Keratinocyte (primary cell): ENCODE measurements around the gene DRAP1. TPM values are rescaled to one million over a fixed set of nuclear protein-coding genes. Genes with fewer than 3 reads are reported as not detected.

Source experiments
- DNase-seq: peaks from one replicate; pipeline ENCODE4 v3.0.0-alpha.2; 2011; ENCODE audit warnings: low read depth, missing footprints, low spot score
- FAIRE-seq: peaks from 2 replicates; lab custom pipeline; 2011; peaks lifted over from hg19 to GRCh38; lab: Jason Lieb, UNC
- H2AFZ ChIP-seq: 2 replicates; pipeline ENCODE4 v1.6.0; 2012; ENCODE audit warnings: low read length, control low read depth, inconsistent platforms; ENCODE audit not compliant: control insufficient read depth
- H3K27ac ChIP-seq: 2 replicates; pipeline ENCODE4 v1.5.1; 2011; ENCODE audit warnings: low read length; ENCODE audit not compliant: control insufficient read depth, insufficient read depth
- H3K27me3 ChIP-seq: 3 replicates; pipeline ENCODE4 v1.6.0; 2011; ENCODE audit warnings: low read length; ENCODE audit not compliant: control insufficient read depth, insufficient read depth; ENCODE audit errors: extremely low read depth
- H3K36me3 ChIP-seq, 2 experiments: 2 replicates in 1 of 2; 3 replicates in 1 of 2; pipeline ENCODE4 v1.5.1; 2011; ENCODE audit warnings: low read length in 2 of 2, mild to moderate bottlenecking in 1 of 2; ENCODE audit not compliant: control insufficient read depth in 2 of 2, insufficient read depth in 2 of 2; ENCODE audit errors: extremely low read depth in 1 of 2
- H3K4me1 ChIP-seq: 3 replicates; pipeline ENCODE4 v1.5.1; 2011; ENCODE audit warnings: low read length; ENCODE audit not compliant: control insufficient read depth, insufficient read depth; ENCODE audit errors: extremely low read depth
- H3K4me2 ChIP-seq: 3 replicates; pipeline ENCODE4 v1.6.0; 2011; ENCODE audit warnings: low read depth, low read length; ENCODE audit not compliant: control insufficient read depth, insufficient read depth; ENCODE audit errors: extremely low read depth
- H3K4me3 ChIP-seq, 3 experiments: fragments of 200-600 bp in 1 of 3; sonication (generic) in 1 of 3; 2 replicates in 2 of 3; 3 replicates in 1 of 3; pipeline ENCODE4 v1.5.1; 2011 to 2016; ENCODE audit warnings: low read length in 3 of 3, mild to moderate bottlenecking in 3 of 3, control low read depth in 2 of 3, inconsistent platforms in 1 of 3, low read depth in 1 of 3, mixed read lengths in 1 of 3, mixed run types in 1 of 3, moderate library complexity in 1 of 3; ENCODE audit not compliant: control insufficient read depth in 2 of 3, insufficient read depth in 2 of 3; ENCODE audit errors: extremely low read depth in 1 of 3
- H3K79me2 ChIP-seq: 2 replicates; pipeline ENCODE4 v1.6.0; 2012; ENCODE audit warnings: low read length; ENCODE audit not compliant: control insufficient read depth, insufficient read depth
- H3K9ac ChIP-seq: 3 replicates; pipeline ENCODE4 v1.6.0; 2011; ENCODE audit warnings: low read length; ENCODE audit not compliant: control insufficient read depth, insufficient read depth; ENCODE audit errors: extremely low read depth
- H3K9me1 ChIP-seq: 3 replicates; pipeline ENCODE4 v1.6.0; 2011; ENCODE audit warnings: low read length; ENCODE audit not compliant: control insufficient read depth, insufficient read depth; ENCODE audit errors: extremely low read depth
- H3K9me3 ChIP-seq: 2 replicates; pipeline ENCODE4 v1.5.1; 2012; ENCODE audit warnings: low read depth, low read length; ENCODE audit not compliant: control insufficient read depth
- H4K20me1 ChIP-seq: 3 replicates; pipeline ENCODE4 v1.6.0; 2011; ENCODE audit warnings: low read length; ENCODE audit not compliant: control insufficient read depth, insufficient read depth; ENCODE audit errors: extremely low read depth
- CTCF ChIP-seq, 3 experiments: IDR thresholded peaks in 1 of 3; conservative IDR thresholded peaks in 1 of 3; optimal IDR thresholded peaks in 1 of 3; 2 replicates in 2 of 3; 3 replicates in 1 of 3; pipeline versions ENCODE3 to v1.5.1; 2011; ENCODE audit warnings: low read length in 3 of 3, mild to moderate bottlenecking in 3 of 3, moderate library complexity in 2 of 3, control low read depth in 1 of 3, inconsistent platforms in 1 of 3; ENCODE audit not compliant: insufficient read depth in 2 of 3; ENCODE audit errors: extremely low read depth in 1 of 3
- EZH2 ChIP-seq: IDR thresholded peaks from one replicate; pipeline ENCODE4 v1.6.1; 2012; ENCODE audit warnings: inconsistent platforms, mild to moderate bottlenecking, low read length, moderate library complexity
- dilution Hi-C: fragments of 300-500 bp; cut with MboI; formaldehyde crosslinking; loops from one replicate; pipeline ENCODE4 v1.7.0; 2020; ENCODE audit warnings: low sequenced_read_pairs; ENCODE audit not compliant: extremely low pct_ligation_motif_present
- polyA plus RNA-seq, 5 experiments: library from polyadenylated mRNA; depleted of rRNA in 3 of 5; stranded (reverse) in 3 of 5; stranded (forward) in 1 of 5; unstranded in 1 of 5; fragments of >200 nt; gene quantifications; 1 replicate in 1 of 5; 2 replicates in 3 of 5; 3 replicates in 1 of 5; pipeline versions ENCODE4 v1.2.1 to v1.2.3, GENCODE V29; 2011 to 2012; ENCODE audit warnings: missing spikeins in 2 of 5, low read depth in 1 of 5, low replicate concordance in 1 of 5

Gene DRAP1
- polyA plus RNA-seq, 1 donor (not counting 4 experiments of a cell fraction or from before 2014, with no cell fraction given) = 135 TPM

- no peak overlapping the region for H2AFZ ChIP-seq
- H4K20me1 ChIP-seq = no peaks in the 10 kb centered on the region
- H3K4me3 ChIP-seq = no peak overlapping the region
- no peak overlapping the region for H3K9ac ChIP-seq
- H3K9me3 ChIP-seq = no peaks in the 10 kb centered on the region
- H3K36me3 ChIP-seq = peaks cover 6 to 23% of the 10 kb centered on the region in 2 experiments
- DNase-seq = no peak
- no peaks in the 10 kb centered on the region for H3K27me3 ChIP-seq
- TF ChIP-seq CTCF (optimal IDR thresholded peaks at IDR 0.05 in 1 of 3, IDR thresholded peaks at IDR 0.05 in 1 of 3, conservative IDR thresholded peaks at IDR 0.05 in 1 of 3; ENCODE audit: extremely low read depth in 1 of 3, insufficient read depth in 2 of 3, low read length in 3 of 3) = no peak
- TF ChIP-seq EZH2 = no peak
- dilution Hi-C loops = no loop called here
- H3K9me1 ChIP-seq = no peaks in the 10 kb centered on the region
- no peak overlapping the region for H3K27ac ChIP-seq
- H3K4me1 ChIP-seq = peaks cover 18% of the 10 kb centered on the region
- peaks cover 9% of the 10 kb centered on the region for H3K79me2 ChIP-seq
- no peak overlapping the region for H3K4me2 ChIP-seq
- FAIRE-seq = no peak
Observed at GRCh38 chr11:65925397-65925796, 6.2 kb downstream of the DRAP1 start.

- no peak overlapping the region for H3K4me3 ChIP-seq
Observed at GRCh38 chr11:65927904-65928397, 8.7 kb downstream of the DRAP1 start.

More at GRCh38 chr11:65927904-65928397, 8.7 kb downstream of the DRAP1 start:
- no peak for TF ChIP-seq CTCF (optimal IDR thresholded peaks at IDR 0.05 in 1 of 3, IDR thresholded peaks at IDR 0.05 in 1 of 3, conservative IDR thresholded peaks at IDR 0.05 in 1 of 3; ENCODE audit: extremely low read depth in 1 of 3, insufficient read depth in 2 of 3, low read length in 3 of 3)
- no peak for TF ChIP-seq EZH2
- DNase-seq = no peak
- Histone ChIP-seq H2AFZ (no peak overlapping the region), H3K9me1 (no peaks in the 10 kb centered on the region), H3K79me2 (no peaks in the 10 kb centered on the region), H3K36me3 (peaks cover 2 to 6% of the 10 kb centered on the region in 2 experiments), H3K9ac (no peak overlapping the region), H3K9me3 (no peaks in the 10 kb centered on the region), H4K20me1 (no peaks in the 10 kb centered on the region), H3K27ac (no peak overlapping the region), H3K4me2 (no peak overlapping the region), H3K4me1 (peaks cover under 1% of the 10 kb centered on the region), H3K27me3 (no peaks in the 10 kb centered on the region)
- dilution Hi-C loops = no loop called here
- FAIRE-seq = no peak
